Thoracic aorta (tissue), 2 donors: ENCODE measurements around the gene KAZN. TPM values are rescaled to one million over a fixed set of nuclear protein-coding genes. Genes with fewer than 3 reads are reported as not detected.

Experiments
- ATAC-seq: fragments of 150-250 bp; one replicate; pipeline ENCODE4 v1.8.0; 2017; ENCODE audit warnings: low read depth; ENCODE audit not compliant: insufficient number of reproducible peaks, low FRiP score
- DNase-seq: peaks from one replicate; pipeline ENCODE4 v3.0.0-alpha.2; 2020; ENCODE audit warnings: low spot score
- H3K27ac ChIP-seq, 2 donors: fragments of 200-600 bp; sonication (generic); 1 replicate in 1 of 2; 2 replicates in 1 of 2; pipeline ENCODE4 v1.5.1; 2016; ENCODE audit warnings: mild to moderate bottlenecking in 2 of 2, moderate library complexity in 2 of 2
- H3K27me3 ChIP-seq: fragments of 200-600 bp; sonication (generic); replicated peaks from 2 replicates; pipeline ENCODE4 v1.6.0; 2016; ENCODE audit warnings: mild to moderate bottlenecking; ENCODE audit not compliant: insufficient read depth
- H3K36me3 ChIP-seq: fragments of 200-600 bp; sonication (generic); one replicate; pipeline ENCODE4 v1.5.1; 2016
- H3K4me1 ChIP-seq, 2 donors: fragments of 200-600 bp; sonication (generic); 1 replicate in 1 of 2; 2 replicates in 1 of 2; pipeline versions ENCODE4 v1.5.1 to v1.6.0; 2016; ENCODE audit warnings: low read depth in 2 of 2, mild to moderate bottlenecking in 1 of 2; ENCODE audit not compliant: control insufficient read depth in 1 of 2
- H3K4me3 ChIP-seq: fragments of 200-600 bp; sonication (generic); 2 replicates; pipeline ENCODE4 v1.5.1; 2016; ENCODE audit warnings: mild to moderate bottlenecking
- H3K9me3 ChIP-seq: fragments of 200-600 bp; sonication (generic); 2 replicates; pipeline ENCODE4 v1.5.1; 2016
- CTCF ChIP-seq: fragments of 200-600 bp; sonication (generic); IDR thresholded peaks from one replicate; pipeline ENCODE4 v1.5.1; 2019; ENCODE audit warnings: antibody characterized with exemption
- total RNA-seq, 2 donors: library from RNA; depleted of rRNA; stranded (reverse); fragments of >200 nt; gene quantifications; one replicate each; pipeline versions ENCODE4 v1.1.0 to v1.2.3, GENCODE V29; 2016

The KAZN gene
- total RNA-seq, 2 donors from 2014 or later, result 17.4 to 30.3 TPM

DNA sequence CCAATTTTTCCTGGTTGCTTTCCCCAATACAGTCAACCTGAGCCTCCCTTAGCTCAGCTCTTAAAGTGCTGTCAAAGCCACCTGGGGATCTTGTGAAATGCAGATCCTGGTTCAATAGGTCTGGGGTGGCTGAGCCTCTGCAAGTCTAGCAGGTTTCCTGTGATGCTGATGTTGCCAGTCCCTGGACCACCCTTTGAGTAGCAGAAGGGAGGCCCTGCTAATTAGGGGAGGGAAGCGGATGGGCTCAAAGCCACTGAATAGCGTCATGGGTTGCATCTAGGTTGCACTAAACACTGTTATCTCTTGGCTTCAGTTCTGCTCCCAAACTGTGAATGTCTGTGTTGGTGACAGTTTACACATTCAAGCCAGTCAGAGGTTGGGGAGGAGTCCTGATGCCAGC is 127.2 kb downstream of the KAZN start:
- DNase-seq (no peak), ATAC-seq (no peak)
- no peaks in the 10 kb centered on the region for H3K9me3 ChIP-seq
- H3K4me1 ChIP-seq, result no peaks in the 10 kb centered on the region
- no peak for TF ChIP-seq CTCF
- no peaks in the 10 kb centered on the region for H3K36me3 ChIP-seq
- no peak overlapping the region for H3K4me3 ChIP-seq
- H3K27ac ChIP-seq, result no peak overlapping the region
- H3K27me3 ChIP-seq, result no peaks in the 10 kb centered on the region

- H3K27me3 ChIP-seq, result no peaks in the 10 kb centered on the region
- no peaks in the 10 kb centered on the region for H3K36me3 ChIP-seq
- H3K4me3 ChIP-seq, result no peak overlapping the region
- no peak for TF ChIP-seq CTCF
- H3K9me3 ChIP-seq, result no peaks in the 10 kb centered on the region
- ATAC-seq (no peak), DNase-seq (no peak)
- no peaks in the 10 kb centered on the region for H3K4me1 ChIP-seq
- no peak overlapping the region for H3K27ac ChIP-seq
Observed at GRCh38 chr1:14726606-14727005, 128.1 kb downstream of the KAZN start.

DNA sequence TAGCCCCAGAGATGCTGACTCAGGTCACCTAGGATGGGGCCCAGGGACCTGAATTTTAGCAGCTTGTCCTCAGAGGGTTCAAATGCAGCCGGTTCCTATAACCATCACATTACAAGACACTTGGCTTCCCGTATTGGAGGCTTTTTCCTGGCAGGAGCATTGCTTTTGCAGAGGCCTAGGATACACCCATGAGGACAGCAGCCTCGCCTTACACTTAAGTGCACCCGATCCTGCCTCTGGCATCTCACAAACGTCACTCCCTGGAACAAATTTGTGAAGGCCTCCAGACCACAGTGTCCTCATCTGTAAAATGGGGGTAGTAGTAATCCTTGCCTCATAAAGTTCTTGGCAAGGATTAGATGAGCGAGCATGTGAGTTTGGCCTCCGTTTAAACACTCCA is 130.0 kb downstream of the KAZN start:
- Histone ChIP-seq H3K4me3 (no peak overlapping the region), H3K27me3 (no peaks in the 10 kb centered on the region), H3K4me1 (no peaks in the 10 kb centered on the region), H3K36me3 (no peaks in the 10 kb centered on the region), H3K27ac (no peak overlapping the region), H3K9me3 (no peaks in the 10 kb centered on the region)
- no peak for TF ChIP-seq CTCF
- DNase-seq (no peak), ATAC-seq (no peak)

DNA sequence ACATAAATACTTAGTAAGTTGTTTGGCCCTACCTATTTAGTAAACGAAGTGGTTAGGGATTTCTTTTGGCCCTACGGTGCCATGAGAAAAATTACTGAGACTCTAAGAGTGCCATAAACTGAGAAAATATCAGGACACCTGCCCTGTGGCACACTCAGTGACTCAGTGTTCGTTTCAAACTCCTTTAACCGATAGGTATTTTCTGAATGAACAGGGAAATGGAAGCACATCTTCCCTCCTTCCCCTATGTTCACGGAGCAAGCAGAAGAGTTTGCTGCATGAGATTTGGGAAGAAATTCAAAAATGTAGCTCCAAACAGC is 134.2 kb downstream of the KAZN start:
- TF ChIP-seq CTCF, result no peak
- no peaks in the 10 kb centered on the region for H3K4me1 ChIP-seq
- H3K4me3 ChIP-seq, result no peak overlapping the region
- ATAC-seq (no peak), DNase-seq (no peak)
- H3K27ac ChIP-seq, result no peak overlapping the region
- H3K9me3 ChIP-seq, result no peaks in the 10 kb centered on the region
- H3K27me3 ChIP-seq, result no peaks in the 10 kb centered on the region
- no peaks in the 10 kb centered on the region for H3K36me3 ChIP-seq

GRCh38 chr1:14733048-14733778 is 134.7 kb downstream of the KAZN start:
- ATAC-seq (no peak), DNase-seq (no peak)
- Histone ChIP-seq H3K4me1 (no peaks in the 10 kb centered on the region), H3K4me3 (no peak overlapping the region), H3K27me3 (no peaks in the 10 kb centered on the region), H3K9me3 (no peaks in the 10 kb centered on the region), H3K36me3 (no peaks in the 10 kb centered on the region), H3K27ac (no peak overlapping the region)
- no peak for TF ChIP-seq CTCF
